Natural killer cell (primary cell): ENCODE measurements around the gene DUSP22. TPM values are rescaled to one million over a fixed set of nuclear protein-coding genes. Genes with fewer than 3 reads are reported as not detected.

Experiments
- ATAC-seq, 3 donors: fragments of 150-1000 bp in 2 of 3; fragments of 200-7000 bp in 1 of 3; cut with Tn5 transposase; 1 replicate in 1 of 3; 2 replicates in 2 of 3; pipeline ENCODE4 v1.10.0; 2021; ENCODE audit warnings: mild to moderate bottlenecking in 2 of 3, moderate library complexity in 2 of 3
- DNase-seq, 2 donors: peaks; one replicate each; pipeline versions ENCODE4 v3.0.0 to v3.0.0-alpha.2; 2013 to 2021; ENCODE audit warnings: mixed read lengths in 1 of 2
- H3K27ac ChIP-seq: one replicate; pipeline ENCODE4 v1.5.1; 2013; ENCODE audit warnings: mild to moderate bottlenecking, low read length
- H3K27me3 ChIP-seq: one replicate; pipeline ENCODE4 v1.6.1; 2013; ENCODE audit warnings: low read length; ENCODE audit not compliant: control insufficient read depth, insufficient read depth
- H3K36me3 ChIP-seq: one replicate; pipeline ENCODE4 v1.6.1; 2013; ENCODE audit warnings: low read length; ENCODE audit not compliant: control insufficient read depth, insufficient read depth
- H3K4me1 ChIP-seq: one replicate; pipeline ENCODE4 v1.6.1; 2013; ENCODE audit warnings: low read length; ENCODE audit not compliant: control insufficient read depth, insufficient read depth
- H3K4me3 ChIP-seq: one replicate; pipeline ENCODE4 v1.5.1; 2013; ENCODE audit warnings: low read length
- H3K9me3 ChIP-seq: one replicate; pipeline ENCODE4 v1.6.1; 2013; ENCODE audit warnings: low read length; ENCODE audit not compliant: control insufficient read depth, insufficient read depth
- H3K27ac Mint-ChIP-seq, 2 donors: one replicate each; pipeline ENCODE4 v1.8.0; 2022; ENCODE audit warnings: mild to moderate bottlenecking in 2 of 2, mixed read lengths in 2 of 2, moderate library complexity in 1 of 2
- H3K27me3 Mint-ChIP-seq, 2 donors: one replicate each; pipeline ENCODE4 v1.8.0; 2022; ENCODE audit warnings: low read depth in 2 of 2, mixed read lengths in 2 of 2
- H3K36me3 Mint-ChIP-seq: one replicate; pipeline ENCODE4 v1.8.0; 2022; ENCODE audit warnings: mixed read lengths
- H3K4me1 Mint-ChIP-seq, 2 donors: one replicate each; pipeline ENCODE4 v1.8.0; 2022; ENCODE audit warnings: mixed read lengths in 2 of 2
- H3K4me3 Mint-ChIP-seq: one replicate; pipeline ENCODE4 v1.8.0; 2022; ENCODE audit warnings: mild to moderate bottlenecking, moderate library complexity, mixed read lengths
- H3K9me3 Mint-ChIP-seq, 2 donors: one replicate each; pipeline ENCODE4 v1.8.0; 2022; ENCODE audit warnings: mixed read lengths in 2 of 2
- WGBS: methylation state at CpG from one replicate; pipeline ENCODE4 v1.1.7; 2013; ENCODE audit warnings: missing lambda C conversion rate; ENCODE audit not compliant: insufficient coverage; 5-methylcytosine and 5-hydroxymethylcytosine counted together
- intact Hi-C: fragments of 100-400 bp; cut with micrococcal nuclease; formaldehyde crosslinking; loops from one replicate; pipeline ENCODE4 v1.14.2; 2022
- total RNA-seq, 4 donors: library from RNA; stranded (reverse); fragments of 120-200 nt in 1 of 4; gene quantifications; one replicate each; pipeline versions ENCODE4 v1.2.3 to v1.2.4, GENCODE V29; 2013 to 2022
- TF ChIP-seq, protein P1 (sequence below): fragments of 200-600 bp; IDR thresholded peaks from one replicate; pipeline ENCODE4 v1.8.0; 2022; ENCODE audit warnings: antibody characterized with exemption

The DUSP22 gene
- total RNA-seq, 3 donors from 2014 or later (not counting 1 experiment from before 2014, with no cell fraction given): 50.4 to 61.5 (median 56.6) TPM

DNA sequence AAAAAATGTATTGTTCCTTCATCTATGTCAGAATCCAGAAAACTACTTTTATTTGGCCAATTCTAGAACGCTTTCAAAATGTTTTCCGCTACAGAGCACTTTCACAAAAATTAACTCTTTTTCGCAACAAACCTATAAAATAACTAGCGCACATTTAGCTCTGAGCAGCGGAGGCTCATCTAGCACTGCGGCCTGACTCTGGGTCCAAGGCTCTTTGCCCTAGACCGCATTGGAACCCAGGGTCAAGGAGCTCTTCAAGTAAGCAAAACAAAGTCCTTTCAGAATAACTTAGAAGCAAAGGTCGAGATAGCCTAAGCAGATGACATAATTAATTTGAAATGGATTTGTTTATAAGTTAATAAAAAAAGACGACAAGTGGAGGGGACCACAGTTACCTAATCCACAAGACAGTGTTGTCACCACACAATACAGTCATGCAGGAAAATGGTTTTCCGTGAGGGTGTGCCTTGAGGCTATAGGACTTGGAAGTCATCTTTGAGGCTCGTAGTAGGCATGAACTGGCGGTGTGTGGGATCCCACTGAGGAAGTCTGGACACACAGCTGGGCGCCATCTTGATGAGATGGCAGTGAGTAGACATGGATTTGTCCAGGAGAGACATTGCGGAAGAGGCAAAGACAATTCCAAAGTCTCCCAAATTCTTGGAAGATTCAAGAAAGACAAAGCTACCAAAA, 70.1 kb downstream of the DUSP22 start:
- H3K36me3 Mint-ChIP-seq: no peaks in the 10 kb centered on the region
- no peak overlapping the region for H3K27ac ChIP-seq
- H3K27ac Mint-ChIP-seq: no peak overlapping the region
- H3K27me3 ChIP-seq: no peaks in the 10 kb centered on the region
- H3K27me3 Mint-ChIP-seq: peaks cover 0 to 10% of the 10 kb centered on the region in 2 donors
- ATAC-seq (no peak), DNase-seq (no peak)
- peaks cover 31% of the 10 kb centered on the region for H3K4me1 ChIP-seq
- TF ChIP-seq, protein P1, sequence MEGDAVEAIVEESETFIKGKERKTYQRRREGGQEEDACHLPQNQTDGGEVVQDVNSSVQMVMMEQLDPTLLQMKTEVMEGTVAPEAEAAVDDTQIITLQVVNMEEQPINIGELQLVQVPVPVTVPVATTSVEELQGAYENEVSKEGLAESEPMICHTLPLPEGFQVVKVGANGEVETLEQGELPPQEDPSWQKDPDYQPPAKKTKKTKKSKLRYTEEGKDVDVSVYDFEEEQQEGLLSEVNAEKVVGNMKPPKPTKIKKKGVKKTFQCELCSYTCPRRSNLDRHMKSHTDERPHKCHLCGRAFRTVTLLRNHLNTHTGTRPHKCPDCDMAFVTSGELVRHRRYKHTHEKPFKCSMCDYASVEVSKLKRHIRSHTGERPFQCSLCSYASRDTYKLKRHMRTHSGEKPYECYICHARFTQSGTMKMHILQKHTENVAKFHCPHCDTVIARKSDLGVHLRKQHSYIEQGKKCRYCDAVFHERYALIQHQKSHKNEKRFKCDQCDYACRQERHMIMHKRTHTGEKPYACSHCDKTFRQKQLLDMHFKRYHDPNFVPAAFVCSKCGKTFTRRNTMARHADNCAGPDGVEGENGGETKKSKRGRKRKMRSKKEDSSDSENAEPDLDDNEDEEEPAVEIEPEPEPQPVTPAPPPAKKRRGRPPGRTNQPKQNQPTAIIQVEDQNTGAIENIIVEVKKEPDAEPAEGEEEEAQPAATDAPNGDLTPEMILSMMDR: no peak
- H3K4me3 ChIP-seq: no peak overlapping the region
- peaks cover 12% of the 10 kb centered on the region for H3K9me3 ChIP-seq
- WGBS: 87% methylated on average over 14 of the region's 14 CpGs
- H3K4me3 Mint-ChIP-seq: no peak overlapping the region
- intact Hi-C loops: no loop called here
- no peaks in the 10 kb centered on the region for H3K36me3 ChIP-seq
- peaks cover 18 to 31% of the 10 kb centered on the region in 2 donors for H3K4me1 Mint-ChIP-seq
- H3K9me3 Mint-ChIP-seq: no peaks in the 10 kb centered on the region

DNA sequence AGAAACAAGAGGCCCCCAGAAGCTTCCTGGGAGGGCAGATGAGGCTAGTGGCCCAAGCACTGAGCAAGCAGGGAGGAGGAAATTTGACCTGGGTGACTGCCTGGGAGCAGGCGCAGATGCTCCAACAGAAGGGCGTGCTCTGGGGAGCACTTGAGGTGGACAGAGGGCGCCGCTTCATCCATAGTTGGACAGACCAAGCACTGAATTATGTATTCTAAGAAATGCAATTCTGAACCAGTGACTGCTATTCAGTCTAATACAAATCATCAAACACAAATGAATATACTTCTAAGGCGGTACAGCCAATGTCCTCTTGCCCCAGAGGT, 70.6 kb downstream of the DUSP22 start:
- TF ChIP-seq, protein P1: no peak
- ATAC-seq (no peak), DNase-seq (no peak)
- Histone ChIP-seq H3K27ac (no peak overlapping the region), H3K4me3 (no peak overlapping the region), H3K36me3 (no peaks in the 10 kb centered on the region), H3K27me3 (no peaks in the 10 kb centered on the region), H3K4me1 (peaks cover 26% of the 10 kb centered on the region), H3K9me3 (peaks cover 12% of the 10 kb centered on the region)
- no peak overlapping the region for H3K4me3 Mint-ChIP-seq
- no peaks in the 10 kb centered on the region for H3K9me3 Mint-ChIP-seq
- intact Hi-C loops: no loop called here
- 82% methylated on average over 5 of the region's 5 CpGs for WGBS
- peaks cover 0 to 10% of the 10 kb centered on the region in 2 donors for H3K27me3 Mint-ChIP-seq
- peaks cover 16 to 26% of the 10 kb centered on the region in 2 donors for H3K4me1 Mint-ChIP-seq
- no peaks in the 10 kb centered on the region for H3K36me3 Mint-ChIP-seq
- no peak overlapping the region for H3K27ac Mint-ChIP-seq

DNA sequence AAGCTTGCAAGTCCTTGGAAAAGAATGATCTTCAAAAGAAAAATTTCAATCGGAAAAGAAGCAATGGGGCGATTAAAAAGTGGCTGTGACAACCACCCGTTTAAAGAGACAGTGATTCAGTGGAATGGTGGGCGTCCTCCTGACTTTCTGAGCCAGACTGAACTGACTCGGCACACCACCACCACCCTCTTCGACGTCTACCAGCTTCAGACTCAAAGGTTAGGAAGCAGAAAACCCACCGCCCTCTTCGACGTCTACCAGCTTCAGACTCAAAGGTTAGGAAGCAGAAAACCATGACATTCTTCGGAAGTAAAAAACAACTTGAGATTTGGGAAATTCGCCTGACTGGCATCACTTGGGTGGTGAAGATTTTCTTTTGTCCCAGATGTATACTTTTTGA, 71.0 kb downstream of the DUSP22 start:
- WGBS: 91% methylated on average over 12 of the region's 12 CpGs
- peaks cover 12% of the 10 kb centered on the region for H3K9me3 ChIP-seq
- H3K27me3 ChIP-seq: no peaks in the 10 kb centered on the region
- H3K4me3 ChIP-seq: no peak overlapping the region
- H3K27ac Mint-ChIP-seq: no peak overlapping the region
- peaks cover 22% of the 10 kb centered on the region for H3K4me1 ChIP-seq
- H3K36me3 Mint-ChIP-seq: no peaks in the 10 kb centered on the region
- no peaks in the 10 kb centered on the region for H3K9me3 Mint-ChIP-seq
- TF ChIP-seq, protein P1: no peak
- DNase-seq: no peak
- no peak overlapping the region for H3K27ac ChIP-seq
- H3K4me3 Mint-ChIP-seq: no peak overlapping the region
- H3K36me3 ChIP-seq: no peaks in the 10 kb centered on the region
- no peak for ATAC-seq
- intact Hi-C loops: no loop called here
- H3K4me1 Mint-ChIP-seq: peaks cover 12 to 22% of the 10 kb centered on the region in 2 donors
- peaks cover 0 to 10% of the 10 kb centered on the region in 2 donors for H3K27me3 Mint-ChIP-seq

DNA sequence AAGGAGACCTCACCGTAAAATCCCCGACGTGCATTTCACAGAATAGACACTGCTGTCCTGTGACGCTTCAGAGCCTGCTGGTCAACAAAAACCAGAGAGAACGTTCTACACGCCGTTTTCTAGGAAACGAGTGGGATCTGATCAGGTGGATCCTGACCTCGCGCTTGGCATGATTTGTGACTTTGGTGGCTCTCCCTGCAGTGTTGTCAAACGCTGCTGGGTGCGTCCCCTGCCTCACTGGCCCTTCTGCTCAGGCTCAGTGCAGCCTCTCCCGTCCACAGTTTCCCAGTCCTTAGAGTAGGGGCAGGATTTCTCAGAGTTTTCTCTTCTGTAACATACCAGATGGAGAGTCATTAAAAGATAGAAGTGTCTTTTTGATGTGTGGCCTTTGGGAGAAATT, 71.6 kb downstream of the DUSP22 start:
- 91% methylated on average over 13 of the region's 13 CpGs for WGBS
- no peaks in the 10 kb centered on the region for H3K36me3 ChIP-seq
- no peak overlapping the region for H3K27ac ChIP-seq
- Mint-ChIP-seq H3K27ac (no peak overlapping the region), H3K9me3 (no peaks in the 10 kb centered on the region), H3K4me1 (peaks cover 6 to 16% of the 10 kb centered on the region in 2 donors), H3K27me3 (peaks cover 0 to 10% of the 10 kb centered on the region in 2 donors), H3K4me3 (no peak overlapping the region), H3K36me3 (no peaks in the 10 kb centered on the region)
- H3K4me3 ChIP-seq: no peak overlapping the region
- DNase-seq (no peak), ATAC-seq (no peak)
- peaks cover 12% of the 10 kb centered on the region for H3K9me3 ChIP-seq
- TF ChIP-seq, protein P1: no peak
- peaks cover 16% of the 10 kb centered on the region for H3K4me1 ChIP-seq
- intact Hi-C loops: no loop called here
- H3K27me3 ChIP-seq: no peaks in the 10 kb centered on the region
